NCI-H1105 (cell line): ENCODE measurements around the gene MCRIP1.

Source experiments
- DNase-seq: peaks from one replicate; lab custom pipeline; 2025; lab: John Stamatoyannopoulos, UW

Gene MCRIP1, protein sequence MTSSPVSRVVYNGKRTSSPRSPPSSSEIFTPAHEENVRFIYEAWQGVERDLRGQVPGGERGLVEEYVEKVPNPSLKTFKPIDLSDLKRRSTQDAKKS

DNA sequence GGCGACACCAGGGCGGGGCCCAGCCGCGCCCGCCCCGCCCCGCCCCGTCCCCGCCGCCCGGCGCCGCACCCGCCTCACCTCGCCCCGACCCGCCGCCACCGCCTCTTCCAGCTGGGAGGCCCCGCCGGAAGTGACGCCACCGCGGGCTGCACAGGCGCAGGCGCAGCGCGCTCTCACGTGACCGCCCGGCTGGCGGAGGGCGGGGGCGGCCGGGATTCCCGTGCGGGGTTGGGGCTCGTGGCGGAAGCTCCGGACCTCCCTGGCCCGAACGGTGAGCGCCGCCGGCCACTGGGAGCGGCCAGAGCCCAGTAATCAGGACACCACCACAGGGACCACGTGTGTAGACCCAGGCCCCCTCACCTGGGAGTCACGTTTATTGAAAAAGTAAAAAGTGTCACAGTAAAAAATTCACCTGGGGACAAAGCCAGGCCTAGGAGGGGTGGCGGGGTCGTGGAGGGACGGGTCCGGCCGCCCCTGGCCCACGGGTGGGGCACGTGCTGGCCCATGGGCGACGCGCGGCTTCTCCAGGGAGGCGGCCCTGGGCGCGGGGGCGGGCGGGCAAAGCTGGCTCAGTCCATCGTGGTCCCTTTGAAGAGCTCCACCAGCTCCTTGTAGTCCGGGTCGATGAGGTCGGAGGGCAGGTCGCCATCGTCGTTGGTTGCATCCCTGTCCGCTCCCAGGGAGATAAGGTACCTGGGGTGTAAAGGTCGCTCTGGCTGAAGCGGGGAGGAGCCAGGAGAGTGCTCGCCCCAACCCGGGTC is at the start of gene MCRIP1:
TSS of gene MCRIP1 (minus strand) at position 132 of the 761 bp plus-strand sequence. CDS start 8,785 bp downstream, outside the sequence.
- DNase-seq: peak; percentile 84

DNA sequence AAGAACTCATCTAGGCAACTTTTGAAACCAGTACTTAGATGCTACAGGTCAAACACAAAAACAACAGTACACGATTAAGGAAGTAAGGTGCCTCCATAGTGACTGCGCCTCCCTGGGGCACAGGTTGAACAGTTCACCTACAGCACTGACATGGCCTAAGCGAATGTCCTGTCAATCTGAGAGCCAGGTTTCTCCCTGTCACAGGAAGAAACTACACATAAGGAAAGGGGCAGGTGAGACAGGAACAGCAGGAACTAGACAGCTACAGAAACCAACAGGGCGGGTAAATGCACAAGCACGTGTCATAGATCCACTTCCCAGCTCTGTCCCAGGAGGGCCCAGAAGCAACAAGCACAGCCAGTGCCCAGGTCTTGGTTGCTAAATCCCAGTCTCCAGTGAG is 46.0 kb upstream of the MCRIP1 start:
- no peak for DNase-seq

DNA sequence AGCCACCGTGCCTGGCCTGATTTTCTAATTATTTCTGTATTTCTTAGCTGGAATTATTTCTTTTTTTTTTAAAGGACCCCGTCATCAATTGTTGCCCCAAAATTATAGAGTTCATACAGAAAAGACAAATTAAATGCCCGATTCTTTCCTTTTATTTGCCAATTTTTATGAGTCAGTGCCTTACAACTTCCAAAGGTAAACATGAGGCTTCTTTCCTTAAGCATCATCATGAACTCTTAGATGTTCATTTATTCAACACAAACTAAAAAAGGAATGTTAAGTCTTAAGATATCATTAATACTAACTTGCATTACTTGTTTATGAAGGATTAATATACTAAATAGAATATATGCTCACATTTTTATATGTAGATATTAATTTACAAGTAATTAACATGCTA is 45.2 kb upstream of the MCRIP1 start:
- no peak for DNase-seq

DNA sequence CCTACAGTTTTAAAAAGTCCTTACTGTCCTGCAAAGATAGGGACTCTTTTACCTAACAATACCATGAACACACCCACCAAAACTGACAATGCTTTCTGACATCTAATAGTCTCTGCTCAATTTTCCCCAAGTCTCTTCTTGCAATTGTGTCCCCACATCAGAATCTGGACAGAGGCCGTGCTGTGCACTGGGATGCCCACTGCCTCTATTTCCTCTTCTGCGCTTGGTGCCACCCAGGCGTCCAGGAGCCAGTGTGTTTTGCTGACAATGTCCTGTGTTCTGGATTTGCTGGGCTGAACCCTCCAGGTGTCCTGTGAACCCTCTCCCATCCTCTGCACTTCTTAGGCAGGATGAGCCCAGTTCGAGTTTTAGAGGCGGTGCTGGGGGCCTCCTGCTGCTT is 44.5 kb upstream of the MCRIP1 start:
- DNase-seq: no peak

DNA sequence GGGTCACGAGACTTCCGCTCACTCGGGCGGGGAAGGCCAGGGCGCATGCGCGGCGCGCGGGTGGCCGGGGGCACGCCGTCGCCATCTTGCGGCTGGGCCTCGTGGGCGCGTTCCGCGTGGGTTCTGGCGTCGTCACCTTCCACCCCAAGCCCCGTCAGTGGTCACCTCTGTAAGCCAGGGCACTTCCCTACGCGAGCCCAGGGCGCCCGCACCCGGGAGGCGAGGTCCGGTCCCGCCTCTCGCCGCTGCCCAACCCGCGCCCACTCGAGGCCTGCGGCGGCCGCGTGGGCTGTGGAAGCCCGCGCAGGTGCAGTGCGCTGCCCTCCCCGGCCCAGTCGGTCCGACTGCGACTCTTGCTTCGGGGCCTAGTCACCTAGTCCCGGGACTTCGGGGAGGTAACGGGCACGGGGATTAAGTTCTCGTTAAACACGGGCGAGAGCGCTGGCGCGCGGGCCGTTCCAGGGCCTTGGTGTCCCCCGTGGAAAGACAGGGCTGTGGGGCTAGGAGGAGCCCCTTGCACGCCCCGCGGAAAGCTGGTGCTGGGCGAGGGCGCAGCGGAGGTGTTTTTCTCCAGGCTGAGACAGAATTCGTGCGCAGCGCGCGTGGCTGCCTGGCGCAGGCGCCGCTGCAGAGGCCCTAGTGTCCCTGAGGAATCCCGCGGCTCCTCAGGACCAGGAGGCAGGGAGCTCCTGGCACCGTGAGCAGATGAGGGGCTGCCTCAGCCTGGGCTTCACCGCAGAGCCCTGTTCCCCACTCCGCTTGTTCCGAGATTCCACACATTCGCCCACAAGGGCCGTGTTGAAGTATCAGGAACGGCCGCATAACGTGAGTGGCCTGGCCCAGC is 38.5 kb upstream of the MCRIP1 start:
- no peak for DNase-seq

DNA sequence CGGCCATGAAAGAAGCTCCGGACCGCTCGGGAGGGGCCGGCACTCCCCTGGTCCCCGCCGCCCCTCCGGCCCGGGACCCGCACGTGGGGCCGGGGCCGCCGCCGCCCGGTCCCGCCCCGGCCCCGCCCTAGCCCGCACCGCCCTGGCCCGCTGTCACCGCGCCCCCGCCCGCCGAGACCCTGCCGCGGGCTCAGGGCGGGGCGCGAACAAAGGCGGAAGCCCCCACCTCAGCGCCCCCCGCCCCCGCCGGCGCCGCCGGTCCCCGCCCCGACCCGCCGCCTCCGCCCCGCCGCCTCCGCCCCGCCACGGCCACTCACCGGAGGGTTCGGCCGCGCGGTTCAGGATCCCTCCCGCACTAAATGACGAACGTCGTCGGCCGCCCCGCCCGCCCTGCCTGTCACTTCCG is 37.9 kb upstream of the MCRIP1 start, which contains the start of gene ARHGDIA:
TSS of gene ARHGDIA (minus strand) at position 357 of the 406 bp plus-strand sequence. CDS start 1,407 bp downstream, outside the sequence.
- peak; percentile 74 for DNase-seq

DNA sequence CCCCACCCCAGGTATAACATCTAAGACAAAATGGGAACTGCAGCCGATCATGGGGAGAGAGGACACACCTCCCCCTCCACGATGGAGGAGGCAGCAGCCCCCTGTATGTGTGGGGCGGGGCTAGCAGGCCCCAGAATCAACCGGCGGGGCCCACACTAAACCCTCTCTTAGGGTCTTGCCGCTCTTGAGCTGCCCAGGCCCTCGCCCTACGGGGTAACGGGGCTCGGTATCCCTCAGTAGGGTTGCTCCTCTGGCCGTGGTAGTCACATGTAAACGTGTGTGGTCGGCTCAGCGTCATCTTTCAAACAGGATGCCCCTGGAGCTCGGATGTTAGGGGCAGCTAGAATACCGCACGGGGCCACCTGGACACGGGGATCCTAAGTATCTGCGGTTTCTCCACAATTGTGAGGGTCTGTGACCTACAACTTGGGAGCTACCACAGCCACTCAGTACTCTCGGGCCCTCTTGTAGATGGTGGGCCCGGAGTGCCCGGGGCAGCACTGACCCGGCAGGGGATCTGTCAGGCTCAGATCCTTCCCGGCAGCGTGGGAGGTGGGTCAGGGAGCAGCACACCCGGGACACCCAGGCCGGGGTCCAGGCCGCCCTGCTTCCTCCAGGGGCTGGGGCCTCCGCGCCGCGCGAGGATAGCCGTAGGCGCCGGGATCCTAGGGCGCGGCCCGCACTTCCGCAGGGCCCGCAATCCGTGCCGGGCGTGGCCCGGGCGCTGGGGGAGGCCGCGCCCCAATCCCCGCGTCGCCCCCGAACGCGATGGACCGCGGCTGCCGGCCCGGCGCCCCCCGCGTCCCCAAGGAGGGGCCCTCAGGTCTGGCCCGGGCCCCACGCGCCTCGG is 37.3 kb upstream of the MCRIP1 start:
- no peak for DNase-seq

DNA sequence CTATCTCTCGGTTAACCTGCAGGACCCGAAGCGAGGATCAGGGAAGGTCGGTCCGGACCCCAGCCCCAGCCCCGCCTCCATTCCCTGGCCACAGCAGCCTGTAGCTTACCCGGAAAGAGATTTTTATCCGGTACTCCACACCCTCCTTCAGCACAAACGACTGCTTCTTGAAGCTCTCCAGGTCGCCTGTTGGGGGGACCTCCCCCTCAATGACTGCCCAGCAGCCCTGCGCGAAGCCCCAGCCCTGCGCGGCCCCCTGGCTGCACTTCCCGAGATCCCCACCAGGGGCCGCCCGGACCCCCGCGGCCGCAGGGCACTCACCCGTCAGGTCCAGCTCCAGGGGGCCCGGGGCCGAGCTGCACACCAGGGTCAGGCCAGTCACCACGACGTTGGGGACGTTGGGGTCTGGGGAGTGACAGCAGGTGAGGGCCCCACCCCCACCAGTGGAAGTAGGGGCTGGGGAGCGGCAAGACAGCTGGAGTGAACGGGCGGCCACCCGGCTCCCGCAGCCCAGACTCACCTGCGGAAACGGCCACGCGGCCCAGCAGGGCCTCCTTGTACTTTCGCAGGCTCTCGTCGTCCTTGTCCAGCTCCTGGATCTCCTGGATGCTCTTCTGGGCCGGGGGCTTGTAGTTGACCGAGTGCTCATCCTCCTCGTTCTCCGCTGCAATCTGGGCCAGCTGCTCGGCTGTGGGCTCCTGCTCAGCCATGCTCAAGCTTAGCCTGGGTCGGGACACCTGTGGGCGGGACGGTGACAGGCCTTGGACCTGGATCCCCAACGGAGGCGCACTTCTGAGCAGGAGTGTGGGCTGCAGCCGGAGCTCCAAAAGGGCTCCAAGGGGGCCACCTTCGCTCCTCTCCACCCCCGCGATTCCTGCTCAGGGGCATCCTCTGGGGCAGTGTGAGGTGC is 36.4 kb upstream of the MCRIP1 start:
- no peak for DNase-seq

DNA sequence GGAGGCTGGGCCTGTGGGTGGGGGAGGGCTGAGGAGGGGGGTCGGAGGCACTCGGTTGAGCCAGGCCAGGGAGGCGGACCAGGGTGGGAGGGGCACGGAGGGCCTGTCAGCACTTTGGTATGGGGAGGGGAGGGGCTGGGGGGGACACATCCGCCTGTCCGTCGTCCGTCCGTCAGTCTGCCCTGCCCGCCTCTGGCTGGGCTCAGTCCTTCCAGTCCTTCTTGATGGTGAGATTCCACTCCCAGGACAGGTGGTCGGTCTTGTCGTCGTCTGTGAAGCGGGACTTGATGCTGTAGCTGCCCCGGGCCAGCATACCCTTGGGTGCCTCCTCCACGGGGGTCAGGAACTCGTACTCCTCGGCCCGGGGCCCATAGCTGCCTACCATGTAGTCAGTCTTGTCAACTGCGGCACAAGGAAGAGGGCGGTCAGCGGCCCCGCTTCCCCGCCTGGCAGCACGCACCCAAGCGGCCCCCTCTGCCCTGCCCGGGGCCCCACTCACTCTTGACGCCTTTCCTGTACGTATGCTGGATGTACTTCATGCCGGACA is 35.7 kb upstream of the MCRIP1 start:
- DNase-seq: no peak

DNA sequence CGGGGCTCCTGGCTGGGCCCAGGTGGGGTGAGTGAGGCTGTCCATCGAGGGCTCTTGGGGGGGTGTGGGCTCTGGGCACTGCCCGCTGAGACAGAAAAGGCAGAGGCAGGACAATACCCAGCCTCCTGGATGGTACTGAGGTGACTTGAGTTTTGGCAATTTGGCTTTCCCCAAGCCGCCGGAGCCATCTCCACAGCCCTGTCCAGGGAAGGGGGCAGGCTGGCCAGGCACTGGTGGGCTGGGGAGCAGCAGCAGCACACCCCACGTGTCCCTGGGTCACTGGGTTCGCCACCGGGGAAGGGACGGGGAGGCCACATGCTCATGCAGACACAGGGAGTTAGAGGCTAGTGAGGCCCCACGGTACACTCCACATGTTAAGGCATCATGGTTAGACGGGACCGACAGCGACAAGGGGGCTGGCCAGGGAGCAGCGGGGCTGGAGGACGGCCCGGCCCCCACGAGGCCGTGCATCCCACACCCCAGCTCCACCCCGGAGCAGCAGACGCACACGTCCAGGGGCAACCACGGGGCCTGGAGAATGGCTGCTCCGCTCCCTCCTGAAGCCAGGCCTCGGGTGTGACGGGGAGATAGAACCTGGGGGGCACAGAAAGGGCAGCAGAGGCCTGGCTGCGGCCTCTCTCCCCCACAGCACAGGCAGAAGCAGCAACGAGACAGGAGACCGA is 35.0 kb upstream of the MCRIP1 start:
- DNase-seq: no peak

DNA sequence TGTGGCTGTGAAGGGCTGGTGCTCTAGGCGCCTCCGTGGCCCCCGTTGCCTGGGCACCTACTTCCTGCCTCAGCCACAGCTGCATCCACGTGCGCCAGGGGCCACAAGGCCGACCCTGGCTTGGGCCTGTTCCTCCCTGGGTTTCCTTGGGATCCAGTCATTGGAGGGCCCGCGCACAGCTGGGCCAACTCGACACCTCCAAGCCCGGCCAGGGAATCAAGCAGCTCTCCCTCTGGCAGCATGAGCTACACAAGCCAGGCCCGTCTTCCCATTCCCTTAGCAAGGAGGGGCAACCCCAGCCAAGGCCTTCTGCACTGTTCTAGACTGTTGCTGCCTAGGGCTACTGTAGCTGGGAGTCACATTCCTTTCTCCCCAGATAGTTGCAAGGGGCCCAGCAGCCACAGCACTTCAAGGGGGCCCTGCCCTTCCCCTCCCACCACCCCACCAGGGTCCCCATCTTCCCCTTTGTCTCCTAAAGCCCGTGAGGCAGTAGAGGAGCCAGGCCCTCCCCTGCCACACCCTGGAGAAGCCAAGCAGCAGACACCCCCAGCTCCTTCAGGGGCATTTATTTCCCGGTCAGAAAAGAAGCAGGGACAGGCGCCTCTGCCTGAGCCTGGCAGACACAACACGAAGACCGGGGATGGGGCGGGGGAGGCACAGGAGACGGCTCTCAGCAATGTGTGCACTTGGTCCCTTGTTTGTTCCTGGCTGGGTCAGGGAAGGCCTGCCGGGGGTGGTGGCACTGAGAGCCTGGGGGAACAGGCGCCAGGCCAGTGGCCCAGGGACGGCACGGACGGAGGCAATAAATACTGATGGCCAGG is 34.3 kb upstream of the MCRIP1 start:
- no peak for DNase-seq

DNA sequence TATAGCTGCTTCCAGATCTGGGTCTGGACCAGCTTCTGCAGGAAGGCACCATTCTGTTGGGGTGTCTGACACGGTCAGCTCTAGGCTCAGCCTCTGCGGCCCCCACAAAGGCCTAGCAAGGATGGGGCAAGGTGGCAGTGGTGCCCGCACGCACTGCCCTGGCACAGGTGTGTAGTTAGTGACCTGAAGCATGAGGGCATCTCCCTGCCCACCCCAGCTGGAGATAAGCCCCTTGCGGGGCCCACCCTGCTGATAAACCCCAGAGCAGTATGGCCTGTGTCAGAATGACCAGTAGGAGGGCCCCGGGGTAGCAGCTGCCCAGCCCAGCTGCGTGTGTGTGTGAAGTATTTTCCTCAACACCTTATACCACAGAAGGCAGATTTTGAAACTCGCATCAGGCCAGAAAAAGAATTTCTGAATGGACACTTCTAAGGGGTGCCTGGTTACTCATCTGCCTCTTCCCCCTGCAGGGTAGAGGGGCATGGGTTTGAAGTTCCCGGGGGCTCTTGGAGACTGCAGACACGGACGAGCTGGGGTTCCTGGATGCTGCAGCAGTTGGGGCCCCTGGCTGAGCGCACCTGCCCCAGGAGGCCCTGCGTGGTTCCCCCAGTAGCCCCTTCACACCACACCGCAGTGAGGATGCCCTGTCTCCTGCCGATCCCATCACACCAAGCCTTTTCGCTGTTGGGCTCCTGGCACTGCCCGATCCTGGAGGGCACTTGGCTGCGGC is 33.5 kb upstream of the MCRIP1 start:
- no peak for DNase-seq

DNA sequence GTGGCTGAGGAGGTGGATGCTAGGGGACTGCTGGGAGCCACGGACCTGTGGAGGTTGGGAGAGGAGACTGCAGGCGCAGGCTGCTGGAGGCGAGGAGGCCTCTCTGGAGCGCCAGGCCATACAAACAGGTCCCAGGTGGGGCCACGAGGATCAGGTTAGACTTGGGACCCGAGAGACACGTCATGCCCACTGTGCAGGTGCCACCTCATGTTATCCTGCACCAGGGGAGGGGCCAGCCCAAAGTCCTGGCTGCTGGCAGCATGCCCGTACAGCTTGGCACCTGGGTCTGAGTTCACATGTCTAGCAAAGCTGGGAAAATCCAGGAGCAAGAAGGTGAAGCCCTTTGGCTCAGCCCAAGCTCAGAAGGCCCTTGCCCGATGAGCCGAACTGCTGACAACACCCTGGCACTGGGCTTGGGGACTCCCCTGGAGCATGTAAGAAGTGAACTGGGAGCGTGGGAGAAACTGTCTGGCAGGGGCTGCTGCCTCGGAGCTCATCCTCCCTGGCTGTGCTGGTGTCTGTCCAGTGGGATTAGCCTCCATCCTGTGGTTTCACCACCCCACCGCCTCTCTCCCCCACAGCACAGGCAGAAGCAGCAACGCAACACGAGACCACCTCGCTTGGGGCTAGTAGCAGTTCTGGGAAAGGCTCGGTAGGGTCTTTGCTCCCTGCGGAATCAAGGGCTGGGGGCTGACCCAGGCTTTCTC is 32.8 kb upstream of the MCRIP1 start:
- peak; percentile 69 for DNase-seq

DNA sequence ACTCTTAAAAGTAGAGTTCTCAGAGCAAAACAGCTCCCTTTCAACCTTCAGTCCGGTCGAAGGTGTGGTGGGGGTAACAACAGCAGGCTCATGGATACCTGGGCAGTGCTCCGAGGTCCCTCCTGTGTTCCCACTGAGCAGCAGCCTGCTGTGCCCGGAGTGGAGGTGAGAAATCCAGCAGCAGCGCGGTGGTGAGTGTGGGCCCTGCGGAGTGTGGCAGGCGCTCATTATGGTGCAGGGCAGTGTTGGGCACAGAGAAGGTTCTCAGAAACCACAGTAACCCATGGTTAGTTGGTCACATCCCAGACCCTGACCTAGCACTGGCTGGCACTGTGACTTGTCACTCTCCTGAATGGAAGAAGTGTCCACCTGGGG is 32.3 kb upstream of the MCRIP1 start:
- no peak for DNase-seq

DNA sequence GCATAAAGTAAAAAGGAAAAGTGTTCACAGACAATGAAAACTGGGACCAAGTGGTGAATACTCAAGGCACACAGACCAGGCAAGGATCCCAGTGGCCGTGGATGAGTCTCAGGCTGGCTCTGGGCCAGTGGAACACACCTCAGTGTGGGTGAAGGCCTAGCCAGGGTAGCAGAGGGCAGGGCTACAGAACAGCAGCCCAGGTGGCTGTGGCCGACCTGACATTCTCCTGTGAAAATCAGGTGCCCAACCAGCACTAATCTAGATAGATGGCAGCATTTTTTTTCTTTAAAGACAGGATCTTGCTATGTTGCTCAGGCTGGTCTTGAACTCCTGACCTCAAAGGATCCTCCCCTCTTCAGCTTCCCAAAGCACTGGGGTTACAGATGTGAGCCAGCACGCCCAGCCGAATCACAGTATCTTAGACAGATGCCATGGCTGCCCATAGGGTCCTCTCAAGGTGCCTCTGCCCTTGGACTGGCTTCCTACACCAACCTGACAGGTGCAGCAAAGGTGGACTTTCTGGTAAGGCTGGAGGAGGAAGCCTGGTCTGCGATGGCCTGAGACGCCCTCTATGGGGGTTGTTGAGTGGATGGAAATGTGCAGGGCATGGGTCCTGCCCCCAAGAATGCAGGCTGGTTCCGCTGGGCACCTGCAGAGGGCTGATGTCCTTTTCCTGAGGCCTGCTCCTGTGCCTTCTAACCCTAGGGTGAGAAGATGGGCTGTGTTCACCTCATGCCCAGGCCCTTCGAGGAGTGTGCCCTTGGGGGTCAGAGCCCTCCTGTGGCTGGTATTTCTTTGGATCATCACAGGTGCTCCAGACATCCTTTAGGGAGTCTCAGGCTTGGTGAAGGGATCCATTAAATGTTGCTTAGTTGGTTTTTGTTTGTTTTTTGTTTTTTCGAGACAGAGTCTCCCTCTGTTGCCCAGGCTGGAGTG is 31.0 kb upstream of the MCRIP1 start:
- no peak for DNase-seq

DNA sequence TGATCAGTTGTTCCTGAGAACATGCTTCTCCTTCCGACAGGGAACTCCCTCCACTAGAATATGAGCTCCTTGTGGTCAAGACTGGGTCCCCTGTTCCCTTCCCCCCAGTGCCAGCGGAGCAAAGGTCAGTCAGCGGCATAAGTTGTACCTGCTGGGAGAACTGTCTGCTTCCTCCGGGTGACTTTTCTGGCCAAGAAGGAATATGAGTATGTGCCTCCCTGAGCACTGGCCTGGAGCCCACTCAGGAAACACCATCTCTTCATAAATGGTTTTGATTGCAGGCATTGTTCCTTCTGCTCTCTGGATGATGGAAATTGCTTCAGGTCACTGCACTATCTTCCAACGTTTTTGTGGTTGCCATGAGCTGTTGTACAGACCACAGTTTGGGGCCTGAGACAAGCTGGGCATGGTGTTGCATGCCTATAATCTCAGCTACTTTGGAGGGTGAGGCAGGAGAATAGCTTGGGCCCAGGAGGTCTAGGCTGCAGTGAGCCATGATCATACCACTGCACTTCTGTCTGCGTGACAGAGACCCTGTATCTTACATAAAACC is 30.1 kb upstream of the MCRIP1 start:
- DNase-seq: no peak
